HCT116 (cell line): Measurements from ENCODE around the gene C1orf52.

Experiments
- POLR2AphosphoS5 ChIP-seq: IDR thresholded peaks from 2 replicates; pipeline ENCODE4 v1.6.1; 2011; ENCODE audit warnings: mild to moderate bottlenecking, low read depth, low read length, moderate library complexity
- ZNF274 ChIP-seq: fragments of 200-500 bp; sonication (Bioruptor generic); IDR thresholded peaks from 2 replicates; pipeline ENCODE4 v1.6.1; 2014; ENCODE audit warnings: mild to moderate bottlenecking, low read depth, low read length, inconsistent platforms
- TF ChIP-seq, protein P1 (sequence below), 3 experiments: fragments of 200-600 bp in 1 of 3; sonication (generic) in 1 of 3; IDR thresholded peaks in 2 of 3; conservative IDR thresholded peaks in 1 of 3; 2 replicates each; pipeline ENCODE4 v1.5.1; 2012 to 2017; ENCODE audit warnings: low read depth in 2 of 3, low read length in 2 of 3, antibody characterized with exemption in 1 of 3, borderline replicate concordance in 1 of 3, control low read depth in 1 of 3, mild to moderate bottlenecking in 1 of 3, mixed read lengths in 1 of 3, mixed run types in 1 of 3, moderate library complexity in 1 of 3; ENCODE audit not compliant: insufficient read depth in 1 of 3
- TF ChIP-seq, protein P2 (sequence below): IDR thresholded peaks from 2 replicates; pipeline ENCODE4 v1.6.1; 2012
- TF ChIP-seq, protein P3 (sequence below): IDR thresholded peaks from 2 replicates; pipeline ENCODE4 v1.6.1; 2011; ENCODE audit warnings: mild to moderate bottlenecking, low read length, moderate library complexity; ENCODE audit not compliant: insufficient replicate concordance; ENCODE audit errors: extremely low read depth
- TF ChIP-seq, protein P4 (sequence below): IDR thresholded peaks from 2 replicates; pipeline ENCODE4 v1.6.1; 2012

DNA sequence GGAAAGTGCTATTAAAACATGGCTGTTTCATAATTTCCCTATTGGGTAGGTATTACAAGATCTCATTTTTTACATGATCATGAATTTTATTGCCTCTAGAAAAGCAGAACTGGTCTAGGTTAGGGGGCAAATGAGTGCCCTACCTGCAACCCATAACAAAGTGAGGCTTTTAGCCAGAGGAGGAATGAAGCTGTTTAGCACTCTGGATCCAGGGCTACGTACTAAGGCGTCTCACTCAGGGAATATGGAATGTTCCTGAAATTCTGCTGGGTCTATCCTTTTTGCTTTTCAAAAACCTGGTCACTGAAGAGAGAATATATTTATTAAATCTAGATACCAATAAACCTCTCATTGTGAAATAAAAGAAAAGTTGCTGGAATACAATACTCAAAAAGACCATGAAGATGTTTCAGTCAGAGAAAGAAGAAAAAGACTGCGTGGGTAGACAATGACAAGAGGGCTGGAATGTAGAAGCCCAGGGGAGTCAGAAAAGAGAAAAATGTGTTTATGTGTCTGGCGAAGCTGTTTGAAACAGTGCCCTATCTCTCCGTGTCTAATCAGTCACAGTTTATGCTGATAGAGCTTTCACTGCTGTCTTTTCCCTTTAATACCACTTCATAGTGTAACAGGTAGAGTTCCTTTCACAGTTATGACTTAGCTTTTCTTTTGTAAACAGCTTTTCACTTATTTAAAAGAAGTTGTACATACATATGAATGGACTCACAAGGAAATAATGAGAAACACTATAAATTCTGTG, 33.7 kb downstream of the C1orf52 start:
- TF ChIP-seq, protein P1, sequence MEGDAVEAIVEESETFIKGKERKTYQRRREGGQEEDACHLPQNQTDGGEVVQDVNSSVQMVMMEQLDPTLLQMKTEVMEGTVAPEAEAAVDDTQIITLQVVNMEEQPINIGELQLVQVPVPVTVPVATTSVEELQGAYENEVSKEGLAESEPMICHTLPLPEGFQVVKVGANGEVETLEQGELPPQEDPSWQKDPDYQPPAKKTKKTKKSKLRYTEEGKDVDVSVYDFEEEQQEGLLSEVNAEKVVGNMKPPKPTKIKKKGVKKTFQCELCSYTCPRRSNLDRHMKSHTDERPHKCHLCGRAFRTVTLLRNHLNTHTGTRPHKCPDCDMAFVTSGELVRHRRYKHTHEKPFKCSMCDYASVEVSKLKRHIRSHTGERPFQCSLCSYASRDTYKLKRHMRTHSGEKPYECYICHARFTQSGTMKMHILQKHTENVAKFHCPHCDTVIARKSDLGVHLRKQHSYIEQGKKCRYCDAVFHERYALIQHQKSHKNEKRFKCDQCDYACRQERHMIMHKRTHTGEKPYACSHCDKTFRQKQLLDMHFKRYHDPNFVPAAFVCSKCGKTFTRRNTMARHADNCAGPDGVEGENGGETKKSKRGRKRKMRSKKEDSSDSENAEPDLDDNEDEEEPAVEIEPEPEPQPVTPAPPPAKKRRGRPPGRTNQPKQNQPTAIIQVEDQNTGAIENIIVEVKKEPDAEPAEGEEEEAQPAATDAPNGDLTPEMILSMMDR (IDR thresholded peaks at IDR 0.05 in 2 of 3, conservative IDR thresholded peaks at IDR 0.05 in 1 of 3; ENCODE audit: borderline replicate concordance in 1 of 3, insufficient read depth in 1 of 3, low read depth in 2 of 3, low read length in 2 of 3) = no peak
- TF ChIP-seq, protein P2, sequence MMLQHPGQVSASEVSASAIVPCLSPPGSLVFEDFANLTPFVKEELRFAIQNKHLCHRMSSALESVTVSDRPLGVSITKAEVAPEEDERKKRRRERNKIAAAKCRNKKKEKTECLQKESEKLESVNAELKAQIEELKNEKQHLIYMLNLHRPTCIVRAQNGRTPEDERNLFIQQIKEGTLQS = no peak
- TF ChIP-seq, protein P3, sequence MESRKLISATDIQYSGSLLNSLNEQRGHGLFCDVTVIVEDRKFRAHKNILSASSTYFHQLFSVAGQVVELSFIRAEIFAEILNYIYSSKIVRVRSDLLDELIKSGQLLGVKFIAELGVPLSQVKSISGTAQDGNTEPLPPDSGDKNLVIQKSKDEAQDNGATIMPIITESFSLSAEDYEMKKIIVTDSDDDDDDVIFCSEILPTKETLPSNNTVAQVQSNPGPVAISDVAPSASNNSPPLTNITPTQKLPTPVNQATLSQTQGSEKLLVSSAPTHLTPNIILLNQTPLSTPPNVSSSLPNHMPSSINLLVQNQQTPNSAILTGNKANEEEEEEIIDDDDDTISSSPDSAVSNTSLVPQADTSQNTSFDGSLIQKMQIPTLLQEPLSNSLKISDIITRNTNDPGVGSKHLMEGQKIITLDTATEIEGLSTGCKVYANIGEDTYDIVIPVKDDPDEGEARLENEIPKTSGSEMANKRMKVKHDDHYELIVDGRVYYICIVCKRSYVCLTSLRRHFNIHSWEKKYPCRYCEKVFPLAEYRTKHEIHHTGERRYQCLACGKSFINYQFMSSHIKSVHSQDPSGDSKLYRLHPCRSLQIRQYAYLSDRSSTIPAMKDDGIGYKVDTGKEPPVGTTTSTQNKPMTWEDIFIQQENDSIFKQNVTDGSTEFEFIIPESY = no peak
- no peak for TF ChIP-seq POLR2AphosphoS5
- TF ChIP-seq ZNF274 = no peak
- TF ChIP-seq, protein P4, sequence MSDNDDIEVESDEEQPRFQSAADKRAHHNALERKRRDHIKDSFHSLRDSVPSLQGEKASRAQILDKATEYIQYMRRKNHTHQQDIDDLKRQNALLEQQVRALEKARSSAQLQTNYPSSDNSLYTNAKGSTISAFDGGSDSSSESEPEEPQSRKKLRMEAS = no peak
